IMR-90 (cell line): ENCODE measurements around the gene SHISA6. TPM values are rescaled to one million over a fixed set of nuclear protein-coding genes. Genes with fewer than 3 reads are reported as not detected.

Experiments used
- ATAC-seq: fragments of 200-7000 bp; cut with Tn5 transposase; 2 replicates; pipeline ENCODE4 v1.9.1; 2020; ENCODE audit warnings: low read depth, mild to moderate bottlenecking, moderate library complexity
- BruUV-seq: library from RNA; stranded (reverse); fragments of 400-500 nt; replicated peaks from 2 replicates; lab custom pipeline; 2021; lab: Mats Ljungman, UMichigan
- CTCF ChIA-PET: fragments of 300-600 bp; formaldehyde crosslinking; extraction: SDS; loops from one replicate; lab custom pipeline; 2021; ENCODE audit warnings: antibody characterized with exemption; lab: Yijun Ruan, JAX
- POLR2A ChIA-PET: fragments of 300-600 bp; sonication (Branson Sonifier 250); formaldehyde crosslinking; loops from one replicate; lab custom pipeline; 2022; ENCODE audit warnings: antibody characterized with exemption; ENCODE audit not compliant: unreplicated experiment; lab: Charles Lee
- DNase-seq: peaks from one replicate; pipeline ENCODE4 v3.0.0; 2013
- H2AFZ ChIP-seq: replicated peaks from 2 replicates; pipeline ENCODE3; 2013; ENCODE audit warnings: low read length, mild to moderate bottlenecking; ENCODE audit not compliant: poor library complexity
- H2AK5ac ChIP-seq: 2 replicates; pipeline ENCODE4 v1.6.1; 2013; ENCODE audit warnings: low read depth, low read length, inconsistent platforms
- H2AK9ac ChIP-seq: replicated peaks from 2 replicates; pipeline ENCODE3; 2013; ENCODE audit warnings: mild to moderate bottlenecking, low read depth, low read length, moderate library complexity; ENCODE audit not compliant: poor library complexity
- H2BK120ac ChIP-seq: 2 replicates; pipeline ENCODE4 v1.6.1; 2013; ENCODE audit warnings: low read depth, low read length, inconsistent platforms
- H2BK15ac ChIP-seq: 3 replicates; pipeline ENCODE4 v1.6.1; 2013; ENCODE audit warnings: low read depth, low read length, inconsistent platforms
- H2BK20ac ChIP-seq: 2 replicates; pipeline ENCODE4 v1.6.1; 2013; ENCODE audit warnings: low read depth, mild to moderate bottlenecking, inconsistent platforms, low read length, moderate library complexity
- H2BK5ac ChIP-seq: 2 replicates; pipeline ENCODE4 v1.6.1; 2013; ENCODE audit warnings: mild to moderate bottlenecking, low read depth, low read length, inconsistent platforms; ENCODE audit not compliant: poor library complexity, severe bottlenecking
- H3K14ac ChIP-seq: replicated peaks from 2 replicates; pipeline ENCODE4 v1.6.1; 2013; ENCODE audit warnings: low read depth, low read length, inconsistent platforms
- H3K18ac ChIP-seq: 2 replicates; pipeline ENCODE4 v1.6.1; 2013; ENCODE audit warnings: low read depth, low read length, control low read depth
- H3K23ac ChIP-seq: 2 replicates; pipeline ENCODE4 v1.6.1; 2013; ENCODE audit warnings: low read depth, low read length, inconsistent platforms
- H3K27ac ChIP-seq: 2 replicates; pipeline ENCODE4 v1.5.1; 2013; ENCODE audit warnings: mild to moderate bottlenecking, control low read depth, low read length; ENCODE audit not compliant: insufficient read depth
- H3K27me3 ChIP-seq: 2 replicates; pipeline ENCODE4 v1.6.1; 2013; ENCODE audit warnings: low read length; ENCODE audit not compliant: control insufficient read depth, insufficient read depth
- H3K36me3 ChIP-seq: 2 replicates; pipeline ENCODE4 v1.6.1; 2013; ENCODE audit warnings: low read length, mixed read lengths; ENCODE audit not compliant: control insufficient read depth, insufficient read depth
- H3K4ac ChIP-seq: 2 replicates; pipeline ENCODE4 v1.6.1; 2013; ENCODE audit warnings: low read depth, low read length, inconsistent platforms
- H3K4me1 ChIP-seq: 2 replicates; pipeline ENCODE4 v1.6.1; 2013; ENCODE audit warnings: low read length, mixed read lengths; ENCODE audit not compliant: control insufficient read depth, insufficient read depth
- H3K4me2 ChIP-seq: 2 replicates; pipeline ENCODE4 v1.6.1; 2013; ENCODE audit warnings: low read depth, mild to moderate bottlenecking, control low read depth, low read length, moderate library complexity
- H3K4me3 ChIP-seq: 2 replicates; pipeline ENCODE4 v1.5.1; 2013; ENCODE audit warnings: low read depth, mild to moderate bottlenecking, control low read depth, low read length, moderate library complexity; ENCODE audit not compliant: insufficient read depth
- H3K56ac ChIP-seq: 2 replicates; pipeline ENCODE4 v1.6.1; 2013; ENCODE audit warnings: low read length, inconsistent platforms; ENCODE audit not compliant: insufficient read depth; ENCODE audit errors: extremely low read depth
- H3K79me1 ChIP-seq, 2 experiments: 2 replicates each; pipeline ENCODE4 v1.6.1; 2013; ENCODE audit warnings: low read length in 2 of 2, inconsistent platforms in 1 of 2, low read depth in 1 of 2
- H3K9ac ChIP-seq: 2 replicates; pipeline ENCODE4 v1.6.1; 2013; ENCODE audit warnings: low read depth, low read length, control low read depth
- H3K9me1 ChIP-seq: 2 replicates; pipeline ENCODE4 v1.6.1; 2013; ENCODE audit warnings: low read length, inconsistent platforms; ENCODE audit not compliant: insufficient read depth
- H3K9me3 ChIP-seq: 2 replicates; pipeline ENCODE4 v1.6.1; 2013; ENCODE audit warnings: low read length; ENCODE audit not compliant: control insufficient read depth, insufficient read depth
- H4K20me1 ChIP-seq: 2 replicates; pipeline ENCODE4 v1.6.1; 2013; ENCODE audit warnings: low read length, inconsistent platforms; ENCODE audit not compliant: insufficient read depth
- H4K5ac ChIP-seq: 2 replicates; pipeline ENCODE4 v1.6.1; 2013; ENCODE audit warnings: mild to moderate bottlenecking, low read depth, low read length, control low read depth
- H4K8ac ChIP-seq, 2 experiments: 2 replicates each; pipeline ENCODE4 v1.6.1; 2013; ENCODE audit warnings: low read depth in 2 of 2, low read length in 2 of 2, control low read depth in 1 of 2, inconsistent platforms in 1 of 2
- H4K91ac ChIP-seq: 2 replicates; pipeline ENCODE4 v1.6.1; 2013; ENCODE audit warnings: low read depth, low read length, inconsistent platforms; ENCODE audit not compliant: insufficient read depth
- BHLHE40 ChIP-seq: fragments of 150-350 bp; IDR thresholded peaks from 2 replicates; pipeline ENCODE4 v1.6.1; 2016; ENCODE audit warnings: mild to moderate bottlenecking, low read depth, low read length
- CHD1 ChIP-seq: IDR thresholded peaks from 2 replicates; pipeline ENCODE4 v1.6.1; 2012; ENCODE audit warnings: low read depth, low read length, improper control_type of control experiment
- MAZ ChIP-seq: IDR thresholded peaks from 2 replicates; pipeline ENCODE4 v1.6.1; 2012; ENCODE audit warnings: low read depth, mild to moderate bottlenecking, low read length, improper control_type of control experiment, moderate library complexity, borderline replicate concordance
- MXI1 ChIP-seq: IDR thresholded peaks from 2 replicates; pipeline ENCODE4 v1.6.1; 2012; ENCODE audit warnings: low read depth, mild to moderate bottlenecking, low read length, moderate library complexity, borderline replicate concordance
- NFE2L2 ChIP-seq: fragments of 150-350 bp; IDR thresholded peaks from 2 replicates; pipeline ENCODE4 v1.6.1; 2016; ENCODE audit warnings: low read depth, mild to moderate bottlenecking, low read length
- RCOR1 ChIP-seq: IDR thresholded peaks from 2 replicates; pipeline ENCODE4 v1.6.1; 2012; ENCODE audit warnings: mild to moderate bottlenecking, low read length, improper control_type of control experiment; ENCODE audit not compliant: insufficient replicate concordance
- USF2 ChIP-seq: fragments of 150-350 bp; IDR thresholded peaks from 2 replicates; pipeline ENCODE4 v1.6.1; 2017; ENCODE audit warnings: mild to moderate bottlenecking, antibody characterized with exemption, low read length, low read depth
- whole genome bisulfite sequencing, 2 experiments: methylation state at CpG; one replicate each; pipeline versions ENCODE4 v1.1.5 to v1.1.7; 2013; ENCODE audit warnings: missing lambda C conversion rate in 2 of 2; ENCODE audit not compliant: insufficient read length in 1 of 2; ENCODE audit errors: extremely low coverage in 2 of 2; 5-methylcytosine and 5-hydroxymethylcytosine counted together
- dilution Hi-C: fragments of 300-500 bp; cut with HindIII; formaldehyde crosslinking; loops from one replicate; pipeline ENCODE4 v1.14.3; 2018; ENCODE audit warnings: low sequenced_read_pairs; ENCODE audit not compliant: unreplicated experiment
- in situ Hi-C: fragments of 300-500 bp; cut with MboI; formaldehyde crosslinking; loops from 3 replicates; pipeline ENCODE4 v1.14.3; 2019; ENCODE audit warnings: low sequenced_read_pairs, inconsistent platforms, mixed read lengths
- intact Hi-C: fragments of 100-400 bp; cut with micrococcal nuclease; formaldehyde crosslinking; loops from 2 replicates; pipeline ENCODE4 v1.10.0; 2022
- polyA plus RNA-seq, 3 experiments: library from polyadenylated mRNA; depleted of rRNA; stranded (reverse); fragments of >200 nt; gene quantifications; 2 replicates each; pipeline ENCODE4 v1.2.3, GENCODE V29; 2012; ENCODE audit warnings: low replicate concordance in 1 of 3
- total RNA-seq: library from RNA; depleted of rRNA; stranded (reverse); fragments of >200 nt; gene quantifications from 2 replicates; pipeline ENCODE4 v1.2.3, GENCODE V29; 2012
- TF ChIP-seq, protein P1 (sequence below): conservative IDR thresholded peaks from 2 replicates; pipeline ENCODE4 v1.5.1; 2012; ENCODE audit warnings: mild to moderate bottlenecking, low read depth, low read length, improper control_type of control experiment

SHISA6 gene
- total and polyA plus RNA-seq, 2 of the 4 experiments (the other 2 are of a cell fraction), result not detected

DNA sequence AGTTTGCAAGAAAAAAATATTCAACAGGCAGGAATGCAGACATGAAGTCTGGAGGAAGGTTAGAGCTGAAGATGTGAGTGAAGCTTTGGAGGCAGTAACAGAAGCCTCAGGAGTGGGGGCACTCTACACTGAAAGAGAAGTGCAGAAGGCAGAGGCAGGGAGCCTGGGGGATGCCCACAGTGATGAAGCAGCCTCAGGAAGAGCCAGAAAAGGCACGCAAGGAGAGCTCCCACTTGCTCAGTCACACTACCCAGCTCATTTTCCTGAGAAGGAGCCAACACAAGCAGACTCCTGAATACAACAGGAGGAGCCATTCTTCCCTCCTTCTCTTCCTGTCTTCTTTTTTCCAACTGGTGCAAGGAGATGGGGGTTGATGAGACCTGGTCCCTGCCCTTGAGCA is 312.1 kb downstream of the SHISA6 start:
- Histone ChIP-seq H4K8ac (no peak overlapping the region), H2AK5ac (no peak overlapping the region), H3K79me1 (no peaks in the 10 kb centered on the region), H3K14ac (no peak overlapping the region), H3K56ac (no peak overlapping the region), H4K91ac (no peak overlapping the region), H3K9ac (no peak overlapping the region), H3K36me3 (no peaks in the 10 kb centered on the region), H3K23ac (no peak overlapping the region), H2BK5ac (no peak overlapping the region), H3K4me1 (no peaks in the 10 kb centered on the region), H3K4me2 (no peak overlapping the region), H4K5ac (no peak overlapping the region), H3K4me3 (no peak overlapping the region), H2AK9ac (no peak overlapping the region), H2AFZ (no peak overlapping the region), H3K9me3 (peaks cover 48% of the 10 kb centered on the region), H2BK120ac (no peak overlapping the region), H3K18ac (no peak overlapping the region), H2BK15ac (no peak overlapping the region), H3K4ac (no peak overlapping the region), H3K9me1 (no peaks in the 10 kb centered on the region), H3K27me3 (no peaks in the 10 kb centered on the region), H4K20me1 (no peaks in the 10 kb centered on the region), H3K27ac (no peak overlapping the region), H2BK20ac (no peak overlapping the region)
- no peak for DNase-seq
- ChIA-PET CTCF (no interaction called here), POLR2A (no interaction called here)
- in situ Hi-C loops (no loop called here), intact Hi-C loops (no loop called here), dilution Hi-C loops (no loop called here)
- no TSS peak for BruUV-seq
- no peak for ATAC-seq
- WGBS, 2 experiments, result no CpG with 5 or more reads among the region's 1 CpG
- TF ChIP-seq, protein P1, sequence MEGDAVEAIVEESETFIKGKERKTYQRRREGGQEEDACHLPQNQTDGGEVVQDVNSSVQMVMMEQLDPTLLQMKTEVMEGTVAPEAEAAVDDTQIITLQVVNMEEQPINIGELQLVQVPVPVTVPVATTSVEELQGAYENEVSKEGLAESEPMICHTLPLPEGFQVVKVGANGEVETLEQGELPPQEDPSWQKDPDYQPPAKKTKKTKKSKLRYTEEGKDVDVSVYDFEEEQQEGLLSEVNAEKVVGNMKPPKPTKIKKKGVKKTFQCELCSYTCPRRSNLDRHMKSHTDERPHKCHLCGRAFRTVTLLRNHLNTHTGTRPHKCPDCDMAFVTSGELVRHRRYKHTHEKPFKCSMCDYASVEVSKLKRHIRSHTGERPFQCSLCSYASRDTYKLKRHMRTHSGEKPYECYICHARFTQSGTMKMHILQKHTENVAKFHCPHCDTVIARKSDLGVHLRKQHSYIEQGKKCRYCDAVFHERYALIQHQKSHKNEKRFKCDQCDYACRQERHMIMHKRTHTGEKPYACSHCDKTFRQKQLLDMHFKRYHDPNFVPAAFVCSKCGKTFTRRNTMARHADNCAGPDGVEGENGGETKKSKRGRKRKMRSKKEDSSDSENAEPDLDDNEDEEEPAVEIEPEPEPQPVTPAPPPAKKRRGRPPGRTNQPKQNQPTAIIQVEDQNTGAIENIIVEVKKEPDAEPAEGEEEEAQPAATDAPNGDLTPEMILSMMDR, result no peak
- TF ChIP-seq USF2, result no peak
- no peak for TF ChIP-seq BHLHE40
- no peak for TF ChIP-seq CHD1
- TF ChIP-seq MAZ, result no peak
- TF ChIP-seq NFE2L2, result no peak
- no peak for TF ChIP-seq MXI1
- no peak for TF ChIP-seq RCOR1
